GM18870 (cell line): ENCODE data around the gene GGT6.

Experiments
- ATAC-seq: cut with Tn5 transposase; IDR thresholded peaks from one replicate; pipeline ENCODE4 v1.9.1; 2021; ENCODE audit warnings: moderate library complexity; ENCODE audit not compliant: unreplicated experiment

The GGT6 gene

DNA sequence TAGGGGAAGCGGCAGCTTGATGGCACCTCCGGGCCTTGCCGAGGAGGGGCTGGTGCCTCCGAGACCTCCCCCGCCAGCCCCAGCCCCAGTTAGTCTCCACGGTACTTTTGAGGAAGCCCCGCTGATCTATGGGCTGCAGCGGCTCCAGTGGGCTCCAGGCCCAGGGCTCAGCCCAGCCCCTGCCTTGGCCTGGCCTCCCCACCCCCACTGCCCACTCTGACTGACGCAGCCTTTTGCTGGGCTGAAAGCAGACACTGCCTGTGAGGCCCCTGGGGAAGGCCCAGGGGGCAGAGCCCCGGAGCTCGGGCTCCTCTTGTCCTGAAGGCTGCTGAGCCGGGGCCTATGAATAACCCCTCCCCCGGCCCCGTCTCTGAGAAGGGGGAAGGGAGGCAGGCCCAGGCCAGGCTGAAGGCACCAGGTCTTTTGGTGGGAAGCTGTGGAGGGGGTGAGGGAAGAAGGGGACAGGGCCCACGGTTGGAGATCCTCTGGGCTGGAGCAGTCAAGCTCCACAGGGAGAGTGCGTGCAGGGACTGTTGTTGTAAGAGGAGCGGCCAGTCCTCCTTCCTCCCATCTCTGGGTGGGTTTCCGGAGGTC is 16.4 kb upstream of the GGT6 start:
- ATAC-seq, result no peak

- no peak for ATAC-seq
Measured at GRCh38 chr17:4576161-4576558, 15.8 kb upstream of the GGT6 start.

- ATAC-seq, result no peak
Measured at GRCh38 chr17:4574448-4575045, 14.2 kb upstream of the GGT6 start.

GRCh38 chr17:4573669-4574068 is 13.3 kb upstream of the GGT6 start:
- no peak for ATAC-seq

GRCh38 chr17:4573115-4573514 is 12.7 kb upstream of the GGT6 start:
- no peak for ATAC-seq

DNA sequence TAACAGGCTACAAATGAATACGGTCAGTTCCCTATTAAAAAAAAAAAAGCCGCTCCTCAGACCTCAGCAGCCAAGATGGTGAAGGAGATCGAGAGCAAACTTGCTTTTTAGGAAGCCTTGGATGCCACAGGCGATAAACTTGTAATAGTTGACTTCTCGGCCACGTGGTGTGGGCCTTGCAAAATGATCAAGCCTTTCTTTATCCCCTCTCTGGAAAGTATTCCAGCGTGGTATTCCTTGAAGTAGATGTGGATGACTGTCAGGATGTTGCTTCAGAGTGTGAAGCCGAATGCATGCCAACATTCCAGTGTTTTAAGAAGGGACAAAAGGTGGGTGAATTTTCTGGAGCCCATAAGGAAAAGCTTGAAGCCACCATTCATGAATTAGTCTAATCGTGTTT is 11.8 kb upstream of the GGT6 start:
- ATAC-seq, result no peak

GRCh38 chr17:4569591-4569990 is 9.2 kb upstream of the GGT6 start:
- no peak for ATAC-seq

DNA sequence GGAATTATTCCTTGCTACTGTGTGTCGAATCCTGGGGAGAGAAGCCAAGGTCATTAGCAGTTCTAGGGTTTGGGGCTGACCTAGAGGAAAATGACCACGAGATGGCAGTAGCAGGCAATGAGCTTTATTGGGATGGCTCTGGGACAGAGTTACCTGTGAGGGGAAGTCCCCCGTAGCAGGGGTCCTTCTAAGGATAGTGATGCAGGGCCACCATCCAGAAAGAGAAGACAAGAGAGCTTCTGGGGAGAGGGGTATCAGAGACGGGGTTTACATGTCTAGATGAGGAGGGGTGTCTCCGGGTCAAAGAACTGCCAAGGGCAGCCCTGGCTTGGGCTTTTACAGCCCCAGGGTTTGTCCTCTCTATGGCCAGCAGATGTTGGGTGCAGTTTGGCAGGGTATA is 6.4 kb upstream of the GGT6 start:
- no peak for ATAC-seq

DNA sequence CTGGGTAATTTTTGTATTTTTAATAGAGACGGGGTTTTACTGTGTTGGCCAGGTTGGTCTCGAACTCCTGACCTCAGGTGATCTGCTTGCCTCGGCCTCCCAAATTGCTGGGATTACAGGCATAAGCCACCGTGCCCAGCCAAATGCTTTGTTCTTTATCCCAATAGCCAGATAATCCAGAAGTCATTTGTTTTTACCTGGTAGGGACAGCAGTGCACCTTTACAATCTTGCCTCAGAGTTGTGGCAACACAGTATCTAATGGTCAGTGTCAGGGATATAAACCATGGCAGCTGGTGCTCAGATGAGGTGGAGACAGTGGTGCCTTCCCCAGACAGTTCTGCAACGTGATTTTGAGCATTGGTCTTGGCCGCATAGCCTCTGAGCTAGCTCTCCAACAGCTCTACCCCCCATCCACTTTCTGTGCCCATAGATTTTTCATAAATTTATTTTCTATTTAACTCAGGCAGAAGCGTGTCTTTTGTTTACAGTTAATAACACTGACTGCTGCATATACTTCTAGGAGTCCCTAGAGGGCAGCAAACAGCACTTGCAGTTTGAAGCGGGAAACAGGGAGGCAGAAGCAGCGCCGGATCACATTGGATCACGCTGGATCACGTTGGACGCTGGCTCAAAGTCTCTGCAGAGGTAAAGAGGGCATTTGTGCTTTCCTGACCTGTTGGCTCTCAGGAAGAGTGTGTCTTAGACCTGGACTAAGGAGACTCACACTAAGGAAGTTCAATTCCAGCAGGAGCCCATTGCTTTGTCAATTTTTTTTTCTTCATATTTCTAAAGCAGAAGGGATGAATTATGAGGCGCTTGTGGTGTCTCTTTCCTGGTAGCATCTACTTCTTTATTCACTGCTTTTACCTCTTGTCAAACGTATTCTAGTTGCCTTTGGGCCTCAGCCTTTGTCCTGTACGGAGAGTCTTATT is 5.1 kb upstream of the GGT6 start:
- no peak for ATAC-seq

- no peak for ATAC-seq
Measured at GRCh38 chr17:4562015-4562969, 1.9 kb upstream of the GGT6 start.

DNA sequence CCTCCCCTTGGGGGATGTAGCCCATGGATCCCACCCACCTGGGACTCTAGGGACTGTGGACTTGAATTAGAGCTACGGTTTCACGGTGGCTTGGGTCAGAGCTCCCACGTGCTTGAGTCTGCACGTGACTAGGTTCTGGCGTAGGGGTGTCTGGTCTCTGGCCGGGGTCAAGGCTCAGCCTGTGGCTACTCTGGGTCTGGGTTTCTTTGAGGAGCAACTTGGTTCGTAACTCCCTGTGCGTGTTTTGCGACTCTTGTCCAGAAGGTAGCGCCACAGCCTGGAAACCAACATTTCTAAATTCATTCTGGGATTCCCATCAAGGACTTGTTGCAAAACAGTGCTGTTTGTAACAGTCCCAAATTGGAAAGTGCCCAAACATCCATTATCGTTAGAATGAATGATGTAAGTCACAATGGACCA is 470 bp upstream of the GGT6 start:
- no peak for ATAC-seq

DNA sequence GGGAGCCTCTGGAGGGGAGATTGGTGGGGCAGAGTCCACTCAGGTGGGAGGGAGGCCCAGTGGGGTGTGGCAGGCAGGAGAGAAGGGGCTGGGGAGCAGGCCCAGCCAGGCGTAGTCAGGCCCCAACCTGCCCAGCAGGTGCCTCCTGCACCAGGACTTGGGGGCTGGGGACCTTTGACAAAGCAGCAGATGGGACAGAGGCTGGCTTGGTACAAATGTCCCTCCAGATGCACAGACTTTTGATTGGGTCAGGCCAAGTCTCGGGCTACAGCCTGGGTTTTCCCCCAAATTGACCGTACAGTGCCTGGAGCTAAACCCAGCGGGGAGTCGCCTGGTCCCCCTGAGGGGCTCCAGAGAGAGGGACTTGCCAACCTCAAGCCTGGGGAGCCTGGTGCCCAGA is 411 bp downstream of the GGT6 start:
- ATAC-seq, result no peak

- ATAC-seq, result no peak
Measured at GRCh38 chr17:4559139-4559791, 1.1 kb downstream of the GGT6 start.

- no peak for ATAC-seq
Measured at GRCh38 chr17:4558347-4558971, 1.9 kb downstream of the GGT6 start.

GRCh38 chr17:4557626-4558346 is 2.6 kb downstream of the GGT6 start:
- no peak for ATAC-seq

- ATAC-seq, result no peak
Measured at GRCh38 chr17:4556996-4557395, 3.4 kb downstream of the GGT6 start.

- no peak for ATAC-seq
Measured at GRCh38 chr17:4555873-4556759, 4.3 kb downstream of the GGT6 start.
